RKO (cell line): ENCODE results near the gene SLC26A9.
A peak's percentile ranks its signal among the peaks of the same experiment; 100 is the strongest.

Experiments
- DNase-seq: peaks from one replicate; pipeline ENCODE4 v3.0.0-alpha.2; 2016; ENCODE audit warnings: low spot score

SLC26A9 gene

DNA sequence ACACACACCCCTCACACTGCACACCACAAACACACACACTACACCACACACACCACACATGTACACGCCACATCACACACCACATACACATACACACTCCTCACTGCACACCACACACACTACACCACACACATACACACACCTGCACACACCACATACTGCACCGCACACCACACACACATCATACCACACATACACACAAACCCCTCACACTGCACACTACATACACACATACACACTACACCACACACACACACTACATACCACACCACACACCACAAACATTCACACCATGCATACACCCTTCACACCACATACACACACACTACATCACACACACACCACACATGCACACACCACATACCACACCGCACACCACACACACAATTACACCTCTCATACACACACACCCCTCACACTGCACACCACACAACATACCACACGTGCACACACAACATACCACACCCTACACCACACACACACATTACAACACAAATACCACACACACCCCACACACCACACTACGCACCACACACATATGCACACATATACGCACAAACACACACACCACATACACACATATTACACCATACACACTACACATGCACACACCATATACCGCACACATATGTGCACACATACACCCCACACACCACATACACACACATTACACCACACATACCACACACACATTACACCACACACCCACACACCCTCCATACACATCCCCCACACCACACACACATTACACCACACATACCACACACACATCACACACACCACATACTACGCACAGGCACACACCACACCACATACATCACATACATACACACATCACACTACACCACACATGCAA lies 30.3 kb upstream of the SLC26A9 start:
- DNase-seq, result no peak

DNA sequence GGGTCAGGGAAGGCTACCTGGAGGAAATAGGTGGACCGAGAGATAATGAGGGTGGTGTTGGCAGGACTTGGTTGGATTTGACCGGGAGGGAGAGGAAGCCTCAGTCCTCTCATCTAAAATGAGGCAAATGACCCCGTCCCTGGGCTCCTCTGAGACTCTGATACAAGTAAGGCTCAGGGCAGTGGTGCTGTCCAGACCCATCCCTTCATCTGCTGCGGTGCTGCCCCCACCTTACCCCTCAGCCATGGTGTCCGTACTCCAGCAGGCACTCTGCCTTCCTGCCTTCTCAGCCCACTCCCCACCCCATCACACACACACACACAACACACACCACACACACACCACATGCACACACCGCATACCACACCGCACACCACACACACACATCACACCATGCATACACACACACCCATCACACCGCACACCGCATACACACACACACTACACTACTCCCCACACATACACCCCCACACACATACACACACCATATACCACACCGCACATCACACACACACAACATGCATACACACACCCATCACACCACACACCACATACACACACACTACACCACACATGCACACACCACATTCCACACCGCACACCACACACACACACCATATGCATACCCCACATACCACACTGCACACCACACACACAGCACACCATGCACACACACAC lies 29.4 kb upstream of the SLC26A9 start:
- DNase-seq, result no peak

DNA sequence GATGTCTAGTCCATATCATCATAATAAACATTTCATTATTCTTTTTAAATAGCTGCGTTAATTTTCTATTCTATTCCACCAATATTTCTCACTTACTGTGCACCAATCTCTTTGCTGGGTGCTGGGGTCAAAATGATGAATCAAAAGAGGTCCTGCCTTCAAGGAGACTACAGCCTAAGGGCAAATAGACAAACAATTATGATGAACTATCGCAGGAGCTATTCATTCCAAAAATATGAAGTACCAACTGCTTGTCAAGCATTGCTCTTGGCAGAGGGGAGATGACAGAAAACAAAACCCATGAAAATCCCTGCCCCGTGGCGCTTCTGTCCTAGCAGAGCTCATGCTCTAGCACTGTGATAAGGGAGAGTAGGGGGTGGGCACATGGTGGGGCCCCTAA lies 28.8 kb upstream of the SLC26A9 start:
- no peak for DNase-seq

DNA sequence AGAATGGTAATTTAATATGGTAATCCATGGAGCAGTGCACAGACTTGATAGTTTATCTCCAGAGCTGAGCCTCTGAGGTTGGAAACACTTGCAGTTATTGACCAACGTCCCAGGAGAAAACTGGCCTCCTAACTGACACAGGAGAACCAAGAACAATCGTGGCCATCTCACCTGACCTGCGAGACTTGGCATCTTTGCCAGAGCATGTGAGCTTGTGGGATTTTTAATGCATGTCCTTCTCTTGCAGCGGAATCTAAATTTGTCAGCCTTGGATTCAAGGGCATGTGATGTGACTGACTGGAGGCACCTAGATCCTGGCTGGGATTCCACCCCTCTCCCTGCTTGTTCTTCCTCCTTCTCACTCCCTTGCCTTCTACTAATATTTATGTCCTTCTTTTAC lies 27.8 kb upstream of the SLC26A9 start:
- DNase-seq, result no peak

DNA sequence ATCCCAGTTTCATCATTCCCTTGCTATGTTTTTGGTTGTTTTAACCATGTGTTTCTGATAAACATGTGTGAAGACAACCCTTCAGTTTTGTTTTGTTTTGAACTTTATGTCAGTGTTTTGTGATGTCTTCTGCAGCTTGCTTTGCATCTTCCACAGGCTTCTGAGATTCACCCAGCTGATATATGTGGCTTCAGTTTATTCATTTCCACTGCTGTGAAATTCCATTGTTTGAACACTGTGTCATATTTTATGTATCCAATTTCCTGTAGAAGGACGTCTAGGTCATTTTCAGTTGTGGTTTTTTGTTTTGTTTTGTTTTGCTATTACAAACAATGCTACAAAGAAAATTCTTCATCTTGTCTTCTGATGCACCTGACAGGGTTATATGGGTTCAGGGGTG lies 27.2 kb upstream of the SLC26A9 start:
- DNase-seq, result no peak

DNA sequence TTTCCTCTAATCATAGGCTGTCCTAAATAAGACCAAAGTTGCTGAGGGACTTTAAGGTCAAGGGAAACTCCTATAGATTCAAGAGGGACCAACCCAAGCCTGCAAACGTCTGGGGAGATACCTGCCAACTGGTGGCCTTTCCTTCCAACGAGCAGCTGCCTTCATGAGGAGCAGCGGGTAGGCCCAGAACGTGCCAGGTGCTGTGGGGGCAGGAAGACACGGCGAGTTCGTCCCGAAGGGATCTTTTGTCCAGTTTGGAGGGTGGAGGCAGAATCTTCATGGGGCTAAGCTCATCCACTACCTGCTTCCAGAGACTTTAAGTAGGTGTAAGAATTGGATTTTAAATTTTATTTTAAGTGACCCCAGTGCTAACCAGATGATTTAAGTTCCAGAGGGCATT lies 26.0 kb upstream of the SLC26A9 start:
- no peak for DNase-seq

DNA sequence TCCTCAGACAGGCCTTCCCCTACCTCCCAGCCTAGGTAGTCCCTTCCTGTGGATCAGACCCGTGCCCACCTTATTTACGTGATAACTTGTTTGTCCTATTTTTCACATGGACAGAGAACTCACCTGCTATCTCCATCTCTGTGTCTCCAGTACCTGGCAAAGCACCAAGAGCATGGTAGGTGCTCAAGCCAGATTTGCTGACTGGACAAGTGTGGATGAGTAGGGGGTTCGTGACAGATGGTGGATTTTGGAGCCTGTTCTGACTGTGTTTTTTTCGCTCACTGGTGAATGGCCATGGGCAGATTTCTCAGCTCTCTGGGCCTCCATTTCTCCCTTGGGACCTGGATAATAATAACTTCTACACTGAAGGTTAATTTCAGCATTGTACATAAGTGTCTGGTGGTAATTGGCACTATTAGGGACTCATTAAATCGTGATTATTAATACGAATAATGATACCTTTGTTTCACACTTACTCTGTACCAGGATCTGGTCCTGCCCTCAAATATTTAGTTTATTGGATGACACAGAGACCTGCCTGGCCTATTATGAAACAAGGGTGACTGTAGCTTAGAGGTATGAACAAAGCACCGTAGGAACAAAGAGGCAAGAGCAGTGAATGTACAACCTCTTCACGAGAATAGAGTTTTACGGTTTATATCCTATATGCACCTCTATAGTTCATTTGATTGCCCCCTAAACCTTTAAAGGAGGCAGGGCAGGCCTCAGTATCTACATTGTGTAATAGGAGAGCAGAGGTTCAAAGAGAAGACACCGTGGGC lies 24.5 kb upstream of the SLC26A9 start:
- DNase-seq, result no peak

DNA sequence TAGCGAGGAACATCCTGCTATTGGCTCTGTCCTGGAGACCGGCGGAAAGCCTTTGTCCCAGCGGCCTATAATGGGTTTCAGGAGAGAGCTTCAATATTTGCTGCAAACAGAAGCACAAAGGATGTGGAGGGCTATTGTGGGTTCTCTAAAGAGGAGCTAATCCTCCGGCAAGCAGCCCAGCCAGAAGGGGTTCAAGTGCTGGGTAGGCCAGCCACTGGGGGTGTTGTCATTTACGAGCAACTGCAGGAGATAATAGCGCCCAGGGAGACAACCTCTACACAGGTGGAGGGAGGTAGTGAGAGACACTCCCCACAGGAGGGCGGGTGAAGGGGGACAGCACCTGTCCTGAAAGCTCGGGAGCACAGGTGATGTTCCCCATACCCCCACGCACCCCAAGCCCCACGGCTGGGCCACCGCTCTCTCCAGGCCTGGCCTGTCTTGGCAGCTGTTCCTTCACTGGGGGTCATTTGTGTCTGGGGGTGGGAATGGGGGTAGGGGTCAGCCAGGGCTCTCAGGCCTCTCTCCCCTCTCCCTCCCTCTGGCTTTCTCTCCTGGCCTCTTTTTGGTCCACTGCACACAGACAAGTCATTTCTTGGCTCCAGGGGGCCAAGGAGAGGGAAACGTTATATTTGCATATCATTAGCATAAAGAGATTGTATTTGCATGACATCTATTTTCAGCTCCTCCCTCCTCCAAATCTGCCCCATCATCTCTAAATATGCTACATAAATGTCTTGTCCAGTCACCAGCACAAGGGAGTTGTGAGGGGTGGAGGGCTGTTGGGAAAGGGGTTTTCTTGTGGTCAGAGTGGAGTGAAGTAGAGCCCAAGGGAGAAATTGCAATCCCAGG lies 22.0 kb upstream of the SLC26A9 start:
- no peak for DNase-seq

DNA sequence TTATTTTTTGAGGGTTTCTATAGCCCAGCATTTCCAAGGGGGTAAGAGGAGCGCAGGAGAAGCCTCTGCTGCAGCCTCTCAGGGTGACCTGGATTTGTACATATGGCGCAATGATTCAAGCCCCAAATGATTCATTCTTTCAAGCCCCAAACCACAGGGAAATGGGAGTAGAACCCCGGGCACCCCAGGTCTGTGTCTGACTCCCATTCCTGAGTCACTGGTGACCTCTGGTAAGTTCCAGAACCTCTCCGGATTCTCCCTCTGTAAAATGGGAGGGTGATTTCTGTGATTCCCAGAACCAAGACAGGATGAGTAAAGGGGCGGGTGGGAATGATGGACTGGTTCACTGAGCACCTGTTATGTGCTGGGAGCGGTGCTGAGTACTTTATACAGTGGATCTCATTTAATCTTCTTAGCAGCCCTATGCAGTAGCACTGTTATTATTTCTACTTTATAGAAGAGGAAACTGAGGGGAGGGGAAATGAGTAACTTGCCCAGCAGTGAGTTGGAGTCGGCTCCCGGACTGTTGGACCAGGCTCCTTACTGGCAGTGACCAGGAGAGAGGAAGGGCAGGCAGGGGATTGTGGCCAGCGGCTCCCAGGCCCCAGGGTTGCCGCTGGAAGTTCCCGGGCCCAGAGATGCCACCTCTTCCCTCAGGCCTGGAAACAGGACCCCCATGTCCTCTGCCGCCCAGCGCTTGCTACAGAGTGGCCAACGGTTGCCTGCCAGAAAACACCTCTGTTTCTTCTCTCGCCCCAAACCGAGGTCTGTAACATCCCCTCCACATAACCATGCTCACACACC lies 20.3 kb upstream of the SLC26A9 start:
- DNase-seq, result peak; percentile 36

DNA sequence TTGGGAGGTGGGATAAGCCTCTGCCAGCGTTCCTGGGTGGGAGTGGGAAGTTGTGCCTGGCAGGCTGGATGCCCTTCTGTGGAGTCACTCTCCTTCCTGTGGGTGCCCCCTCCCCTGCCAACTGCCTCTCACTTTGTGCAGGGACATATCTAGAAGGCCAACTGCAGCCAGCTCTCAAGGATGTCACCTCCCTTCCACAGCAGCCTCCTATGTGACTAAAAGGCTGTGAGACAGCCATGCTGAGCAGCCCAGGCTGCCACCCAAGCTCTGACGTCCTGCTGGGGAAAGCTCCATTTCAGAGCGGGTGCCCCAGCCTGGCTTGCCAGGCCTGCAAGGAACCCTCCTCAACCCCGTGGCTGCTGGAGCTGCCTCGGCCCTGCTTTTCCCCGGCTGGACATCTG lies 19.6 kb upstream of the SLC26A9 start:
- no peak for DNase-seq

DNA sequence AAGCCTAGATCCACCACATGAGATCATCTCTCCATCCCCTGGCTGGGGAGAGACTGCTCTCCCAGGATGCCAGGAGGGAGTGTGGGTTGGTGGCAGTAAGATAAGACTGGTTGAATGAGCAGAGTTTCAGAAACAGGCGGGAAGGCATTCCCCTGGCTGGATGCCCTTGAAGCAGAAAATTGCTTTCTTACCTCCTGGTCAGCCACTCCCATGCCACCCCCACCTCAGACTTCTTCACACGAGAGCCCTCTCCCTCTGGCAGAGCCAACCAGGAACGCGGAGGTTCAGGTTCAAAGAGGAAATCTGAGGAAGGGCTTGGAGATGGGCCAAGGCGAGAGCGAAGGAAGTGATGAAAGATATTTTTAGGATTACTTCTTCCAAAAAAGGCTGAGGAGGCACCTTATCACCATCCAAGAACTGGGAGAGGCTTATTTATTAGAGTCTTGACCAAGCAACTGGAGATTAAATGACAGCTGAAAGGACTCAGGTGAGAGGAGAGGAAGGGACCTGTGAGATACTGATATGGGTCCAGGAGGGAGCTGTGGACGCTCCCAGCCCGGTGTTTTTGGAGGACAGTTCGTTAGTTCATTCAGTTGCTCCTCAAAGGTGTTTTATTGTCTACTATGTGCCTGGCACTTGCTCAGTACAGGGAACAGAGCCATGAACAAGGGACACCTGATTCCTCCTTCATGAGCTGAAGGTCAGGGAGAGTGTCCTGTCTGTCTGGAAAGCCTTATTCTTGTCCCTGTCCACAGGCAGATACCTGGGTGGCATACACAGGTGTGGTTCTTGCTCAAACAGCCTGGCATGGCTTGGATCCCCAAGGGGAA lies 18.9 kb upstream of the SLC26A9 start:
- no peak for DNase-seq

DNA sequence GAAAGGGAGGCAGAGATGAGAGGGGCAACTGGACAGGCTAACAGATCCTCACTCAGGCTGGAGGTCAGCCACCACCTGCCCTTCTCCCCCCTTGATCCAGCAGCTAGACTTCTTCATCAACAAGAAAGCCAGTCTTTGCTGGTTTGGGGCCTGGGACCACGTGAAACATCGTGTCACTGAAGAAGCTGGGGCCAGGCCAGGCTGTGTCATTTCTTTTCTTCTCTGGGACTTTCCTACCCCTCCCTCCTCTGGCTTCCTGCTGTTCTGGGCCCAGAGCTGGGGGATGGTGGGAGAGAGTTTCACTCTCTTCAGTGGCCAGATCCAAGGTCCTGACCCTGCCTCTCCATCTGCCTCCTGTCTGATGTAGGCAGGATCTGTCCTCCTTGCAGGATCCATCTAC lies 18.1 kb upstream of the SLC26A9 start:
- DNase-seq, result no peak

DNA sequence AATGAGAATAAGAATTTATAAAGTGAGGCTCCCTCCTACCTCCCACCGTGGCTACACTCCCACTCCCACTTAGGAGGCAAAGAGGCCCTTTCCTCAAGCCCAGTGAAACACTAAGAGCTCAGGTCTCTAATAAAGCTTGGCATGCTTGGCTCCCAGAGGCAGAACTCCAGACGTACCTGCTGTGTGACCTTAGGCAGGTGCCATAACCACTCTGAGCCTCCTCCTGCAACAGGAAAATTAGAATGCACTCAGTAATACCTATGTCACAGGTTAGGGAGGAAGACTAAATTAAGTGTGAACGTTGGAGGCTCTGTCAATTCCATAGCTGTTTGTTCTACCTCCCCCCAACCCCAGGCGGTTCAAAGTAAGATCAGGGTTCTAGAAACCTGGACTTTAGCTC lies 16.5 kb upstream of the SLC26A9 start:
- no peak for DNase-seq

DNA sequence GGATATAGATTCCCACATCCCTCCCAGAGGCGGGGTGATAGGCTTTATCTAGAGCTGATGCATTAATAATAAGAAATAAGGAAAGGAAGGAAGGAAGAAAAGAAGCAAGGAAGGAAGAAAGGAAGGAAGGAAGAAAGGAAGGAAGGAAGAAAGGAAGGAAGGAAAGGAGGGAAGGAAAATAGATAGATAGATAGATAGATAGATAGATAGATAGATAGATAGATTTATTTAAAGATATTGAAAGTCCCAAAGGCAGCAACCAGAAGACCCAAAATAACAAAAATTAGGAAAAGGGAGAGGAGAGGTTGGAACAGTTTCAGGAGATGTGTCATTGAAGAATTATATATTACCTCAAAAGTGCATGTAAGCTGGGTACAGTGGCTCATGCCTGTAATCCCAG lies 12.2 kb upstream of the SLC26A9 start:
- DNase-seq, result no peak

DNA sequence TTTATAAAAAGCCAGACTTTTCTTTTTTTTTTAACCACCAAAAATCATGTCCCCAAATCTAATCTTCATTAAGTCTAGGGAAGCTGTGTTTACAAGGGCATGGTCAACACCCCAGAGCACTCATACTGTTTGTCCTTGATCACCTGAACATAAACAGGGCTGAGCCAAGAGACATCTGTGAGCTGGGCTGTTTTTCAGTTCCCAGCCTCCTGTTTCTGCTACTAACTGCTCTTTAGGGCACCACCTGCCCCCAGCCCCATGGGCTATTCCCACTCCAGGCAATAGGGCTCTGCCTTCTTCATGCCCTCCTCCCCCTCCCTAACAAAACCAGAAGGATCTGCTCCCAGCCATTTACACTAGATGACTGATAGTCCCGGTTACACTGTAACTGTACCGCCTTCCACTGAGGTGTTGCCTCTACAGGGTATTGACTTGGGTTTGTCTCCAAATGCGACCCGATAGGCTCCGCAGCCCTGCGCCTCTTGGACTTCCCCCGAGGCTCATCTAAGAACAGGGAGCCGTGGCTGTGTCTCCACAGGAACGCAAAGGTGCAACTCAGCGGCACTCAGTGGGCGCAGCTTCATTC lies 11.7 kb upstream of the SLC26A9 start:
- no peak for DNase-seq

DNA sequence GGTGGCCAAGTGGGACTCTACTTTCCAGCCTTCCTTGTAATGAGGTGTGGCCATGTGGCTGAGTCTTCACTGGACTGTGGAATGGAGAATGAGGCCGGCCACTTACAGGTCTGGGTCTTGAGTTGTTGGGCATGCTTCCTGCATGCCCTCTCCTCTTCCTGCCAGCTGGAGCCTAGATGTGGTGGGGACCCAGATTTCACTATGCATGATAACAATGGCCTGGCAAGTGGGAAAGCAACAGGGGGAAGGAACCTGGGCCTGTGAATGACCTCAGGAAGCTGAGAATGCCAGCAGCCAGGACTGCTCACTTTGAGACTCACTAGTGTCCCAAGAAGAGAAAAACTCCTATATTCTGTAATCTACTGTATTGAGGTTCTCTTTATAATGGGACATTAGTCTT lies 8.5 kb upstream of the SLC26A9 start:
- no peak for DNase-seq

DNA sequence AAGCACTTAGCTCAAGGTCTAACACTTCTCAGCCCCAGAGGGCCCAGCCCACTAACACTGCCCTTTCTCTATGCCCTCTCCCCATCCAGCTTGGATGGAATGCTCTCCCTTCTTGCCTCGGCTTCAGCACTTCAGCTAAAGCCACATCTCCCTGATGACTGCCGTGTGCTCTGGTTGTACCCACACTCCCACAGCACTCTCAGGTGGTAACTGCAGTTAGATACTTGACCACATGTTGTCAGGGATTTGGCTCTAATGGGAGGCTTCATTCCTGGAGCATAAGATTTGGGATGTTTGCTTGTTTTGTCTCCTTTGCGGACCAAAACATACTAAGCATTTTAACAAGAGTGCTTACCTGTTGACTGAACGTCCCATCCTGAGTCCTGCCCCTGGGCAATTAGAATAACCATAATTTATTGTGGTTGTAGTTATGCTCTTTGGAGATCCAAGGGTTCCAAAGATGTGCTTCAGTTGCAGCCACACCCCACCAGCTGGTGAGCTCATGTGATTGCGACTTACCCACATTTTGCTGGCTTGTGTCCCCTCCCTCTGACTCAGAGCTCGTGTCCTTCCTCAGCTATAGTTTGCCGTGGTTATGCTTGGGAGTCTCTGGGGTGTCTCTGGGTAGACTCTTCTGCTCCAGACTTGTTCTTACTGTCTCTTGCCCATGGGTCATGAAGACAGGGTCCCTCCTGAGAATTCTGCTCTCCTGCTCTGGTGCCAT lies 7.7 kb upstream of the SLC26A9 start:
- DNase-seq, result no peak

DNA sequence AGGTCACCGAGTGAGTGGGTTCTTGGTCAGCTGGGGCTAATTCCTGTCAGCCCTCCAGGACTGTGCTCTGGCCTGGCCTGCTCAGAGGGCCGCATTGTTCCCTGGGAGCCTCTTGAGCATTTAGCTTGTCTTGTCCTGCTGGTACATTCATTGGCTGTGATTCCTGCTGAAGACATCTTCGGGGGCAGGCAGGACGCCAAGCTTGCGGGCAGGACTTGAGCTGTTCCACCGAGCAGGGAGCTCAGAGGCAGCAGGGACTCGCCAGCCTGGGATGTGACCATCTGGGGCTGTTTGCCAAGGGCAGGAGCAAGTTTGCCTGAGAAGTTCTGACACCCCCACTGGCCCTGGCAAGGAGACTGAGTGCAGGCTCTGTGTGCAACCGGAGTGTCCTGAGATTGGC lies 7.0 kb upstream of the SLC26A9 start:
- DNase-seq, result no peak

DNA sequence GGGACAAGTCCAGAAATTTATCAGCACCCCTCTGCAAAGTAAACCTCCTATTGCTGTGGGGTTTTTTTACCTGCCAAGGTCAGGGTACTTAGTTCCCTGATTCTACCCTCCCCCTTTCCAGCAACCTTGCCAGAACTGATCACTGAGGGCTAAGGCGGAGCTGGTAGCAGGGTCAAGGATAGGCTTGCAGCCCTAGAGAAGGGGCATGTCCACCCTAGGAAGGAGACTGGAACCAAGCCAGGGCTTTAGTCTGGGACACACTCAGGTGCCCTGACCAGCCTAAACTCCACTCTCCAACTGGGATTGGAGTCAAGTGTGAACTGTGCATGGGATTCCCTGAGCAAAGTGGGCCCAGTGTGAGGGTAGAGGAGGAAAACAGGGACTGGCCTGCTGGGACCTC lies 6.5 kb upstream of the SLC26A9 start:
- no peak for DNase-seq
